HG02938 (cell line): ENCODE measurements around the gene CDKAL1.
"Not testable (repeated sequence)": the region's sequence is repeated elsewhere in the genome, so short reads cannot be mapped to it uniquely, and the experiment has no call there.

ENCODE experiments used
- ATAC-seq: cut with Tn5 transposase; IDR thresholded peaks from one replicate; pipeline ENCODE4 v1.9.1; 2021; ENCODE audit warnings: mild to moderate bottlenecking, moderate library complexity; ENCODE audit not compliant: unreplicated experiment

Gene CDKAL1

GRCh38 chr6:20826378-20826777 lies 292.1 kb downstream of the CDKAL1 start:
- no peak for ATAC-seq

GRCh38 chr6:20827798-20828197 lies 293.5 kb downstream of the CDKAL1 start:
- no peak for ATAC-seq

GRCh38 chr6:20830576-20830975 lies 296.3 kb downstream of the CDKAL1 start:
- ATAC-seq = no peak

- ATAC-seq = not testable (repeated sequence)
Measured at GRCh38 chr6:20831251-20831650, 297.0 kb downstream of the CDKAL1 start.

- no peak for ATAC-seq
Measured at GRCh38 chr6:20833881-20834515, 299.7 kb downstream of the CDKAL1 start.

- ATAC-seq = no peak
Measured at GRCh38 chr6:20835315-20836010, 301.2 kb downstream of the CDKAL1 start.

- no peak for ATAC-seq
Measured at GRCh38 chr6:20837189-20837588, 302.9 kb downstream of the CDKAL1 start.

GRCh38 chr6:20838113-20838512 lies 303.9 kb downstream of the CDKAL1 start:
- ATAC-seq = peak; percentile 66

- ATAC-seq = no peak
Measured at GRCh38 chr6:20839630-20840029, 305.4 kb downstream of the CDKAL1 start.

GRCh38 chr6:20840675-20841074 lies 306.4 kb downstream of the CDKAL1 start:
- no peak for ATAC-seq

GRCh38 chr6:20841806-20842205 lies 307.5 kb downstream of the CDKAL1 start:
- no peak for ATAC-seq

- no peak for ATAC-seq
Measured at GRCh38 chr6:20845592-20845991, 311.3 kb downstream of the CDKAL1 start.

GRCh38 chr6:20846602-20847028 lies 312.4 kb downstream of the CDKAL1 start:
- peak; percentile 91 for ATAC-seq

GRCh38 chr6:20847904-20848303 lies 313.6 kb downstream of the CDKAL1 start:
- no peak for ATAC-seq

GRCh38 chr6:20850686-20851416 lies 316.6 kb downstream of the CDKAL1 start:
- ATAC-seq = no peak

GRCh38 chr6:20851795-20852194 lies 317.5 kb downstream of the CDKAL1 start:
- ATAC-seq = no peak

- no peak for ATAC-seq
Measured at GRCh38 chr6:20853828-20854227, 319.6 kb downstream of the CDKAL1 start.

GRCh38 chr6:20856681-20857288 lies 322.5 kb downstream of the CDKAL1 start:
- ATAC-seq = no peak

GRCh38 chr6:20861481-20861880 lies 327.2 kb downstream of the CDKAL1 start:
- no peak for ATAC-seq

GRCh38 chr6:20866036-20866435 lies 331.8 kb downstream of the CDKAL1 start:
- ATAC-seq = no peak

- ATAC-seq = no peak
Measured at GRCh38 chr6:20866935-20867703, 332.9 kb downstream of the CDKAL1 start.
